ENCODE measurements around the gene GRIP2.

- TF ChIP-seq CTCF (optimal IDR thresholded peaks at IDR 0.05 in 1 of 3, IDR thresholded peaks at IDR 0.05 in 1 of 3, conservative IDR thresholded peaks at IDR 0.05 in 1 of 3; ENCODE audit: extremely low read depth in 1 of 3, insufficient read depth in 2 of 3, low read length in 3 of 3), result no peak
- no peak for TF ChIP-seq EZH2 (IDR thresholded peaks at IDR 0.05; ENCODE audit: low read length)
Observed at GRCh38 chr3:14465425-14465824, 74.7 kb downstream of the GRIP2 start.
